Activated gamma-delta T cell treated with anti-CD3 and anti-CD28 coated beads, Interleukin-2, amount 50 U/mL, for 16 hours (primary cell): ENCODE data around the gene CHD6.
A peak's percentile ranks its signal among the peaks of the same experiment; 100 is the strongest.

Experiments used
- DNase-seq: peaks from one replicate; pipeline ENCODE4 v3.0.0-alpha.2; 2020; ENCODE audit warnings: low read depth

CHD6 gene

GRCh38 chr20:41467220-41467619 lies 151.0 kb downstream of the CHD6 start:
- DNase-seq, result no peak

- no peak for DNase-seq
Measured at GRCh38 chr20:41463567-41463966, 154.6 kb downstream of the CHD6 start.

- DNase-seq, result no peak
Measured at GRCh38 chr20:41462372-41463161, 155.6 kb downstream of the CHD6 start.

- DNase-seq, result no peak
Measured at GRCh38 chr20:41458761-41459160, 159.4 kb downstream of the CHD6 start.

GRCh38 chr20:41457173-41457857 lies 160.9 kb downstream of the CHD6 start:
- no peak for DNase-seq

GRCh38 chr20:41456351-41456750 lies 161.8 kb downstream of the CHD6 start:
- no peak for DNase-seq

- DNase-seq, result no peak
Measured at GRCh38 chr20:41454250-41454649, 163.9 kb downstream of the CHD6 start.

- DNase-seq, result no peak
Measured at GRCh38 chr20:41453010-41453950, 164.9 kb downstream of the CHD6 start.

- DNase-seq, result no peak
Measured at GRCh38 chr20:41452226-41452625, 166.0 kb downstream of the CHD6 start.

GRCh38 chr20:41447006-41447405 lies 171.2 kb downstream of the CHD6 start:
- DNase-seq, result no peak

GRCh38 chr20:41446456-41446855 lies 171.7 kb downstream of the CHD6 start:
- no peak for DNase-seq

- no peak for DNase-seq
Measured at GRCh38 chr20:41444821-41445220, 173.4 kb downstream of the CHD6 start.

- DNase-seq, result no peak
Measured at GRCh38 chr20:41443691-41444090, 174.5 kb downstream of the CHD6 start.

GRCh38 chr20:41440882-41441281 lies 177.3 kb downstream of the CHD6 start:
- no peak for DNase-seq

GRCh38 chr20:41437836-41438235 lies 180.3 kb downstream of the CHD6 start:
- DNase-seq, result no peak

- no peak for DNase-seq
Measured at GRCh38 chr20:41436679-41437078, 181.5 kb downstream of the CHD6 start.

GRCh38 chr20:41433203-41433602 lies 185.0 kb downstream of the CHD6 start:
- DNase-seq, result no peak

GRCh38 chr20:41432746-41433145 lies 185.4 kb downstream of the CHD6 start:
- DNase-seq, result no peak

GRCh38 chr20:41428285-41428684 lies 189.9 kb downstream of the CHD6 start:
- DNase-seq, result peak; percentile 9

GRCh38 chr20:41427833-41428232 lies 190.3 kb downstream of the CHD6 start:
- no peak for DNase-seq

- no peak for DNase-seq
Measured at GRCh38 chr20:41426976-41427375, 191.2 kb downstream of the CHD6 start.

GRCh38 chr20:41426086-41426830 lies 191.9 kb downstream of the CHD6 start:
- no peak for DNase-seq
